Measurements from ENCODE around the gene TMEM9B. TPM values are rescaled to one million over a fixed set of nuclear protein-coding genes. Genes with fewer than 3 reads are reported as not detected.
A peak's percentile ranks its signal among the peaks of the same experiment; 100 is the strongest.

The TMEM9B gene
- polyA plus RNA-seq, 1 experiment: 24.6 TPM

DNA sequence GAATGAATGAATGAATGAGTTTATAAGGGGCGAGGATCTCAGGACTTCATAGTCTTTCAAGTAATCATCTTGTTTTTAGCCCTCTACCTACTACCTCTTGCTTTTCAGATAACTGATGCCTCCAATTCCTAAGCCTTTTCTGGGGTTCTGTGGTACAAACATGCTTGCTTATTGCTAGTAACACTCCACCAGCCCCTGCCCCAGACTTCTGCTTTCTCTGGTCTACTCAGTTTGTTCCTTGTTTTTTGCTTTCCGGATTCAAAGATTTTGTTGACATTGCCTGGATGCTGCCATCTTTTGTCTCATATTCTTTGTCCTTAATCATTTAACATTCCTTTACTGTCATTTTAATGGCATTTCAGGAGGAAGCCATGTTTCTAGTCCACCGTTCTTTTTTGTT is 8.9 kb upstream of the TMEM9B start:
- TF ChIP-seq, protein P1, sequence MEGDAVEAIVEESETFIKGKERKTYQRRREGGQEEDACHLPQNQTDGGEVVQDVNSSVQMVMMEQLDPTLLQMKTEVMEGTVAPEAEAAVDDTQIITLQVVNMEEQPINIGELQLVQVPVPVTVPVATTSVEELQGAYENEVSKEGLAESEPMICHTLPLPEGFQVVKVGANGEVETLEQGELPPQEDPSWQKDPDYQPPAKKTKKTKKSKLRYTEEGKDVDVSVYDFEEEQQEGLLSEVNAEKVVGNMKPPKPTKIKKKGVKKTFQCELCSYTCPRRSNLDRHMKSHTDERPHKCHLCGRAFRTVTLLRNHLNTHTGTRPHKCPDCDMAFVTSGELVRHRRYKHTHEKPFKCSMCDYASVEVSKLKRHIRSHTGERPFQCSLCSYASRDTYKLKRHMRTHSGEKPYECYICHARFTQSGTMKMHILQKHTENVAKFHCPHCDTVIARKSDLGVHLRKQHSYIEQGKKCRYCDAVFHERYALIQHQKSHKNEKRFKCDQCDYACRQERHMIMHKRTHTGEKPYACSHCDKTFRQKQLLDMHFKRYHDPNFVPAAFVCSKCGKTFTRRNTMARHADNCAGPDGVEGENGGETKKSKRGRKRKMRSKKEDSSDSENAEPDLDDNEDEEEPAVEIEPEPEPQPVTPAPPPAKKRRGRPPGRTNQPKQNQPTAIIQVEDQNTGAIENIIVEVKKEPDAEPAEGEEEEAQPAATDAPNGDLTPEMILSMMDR (IDR thresholded peaks at IDR 0.05; ENCODE audit: insufficient read depth, low read depth, low read length): no peak
- Histone ChIP-seq H3K36me3 (ENCODE audit: control insufficient read depth, insufficient read depth, low read length) (no peaks in the 10 kb centered on the region), H3K27me3 (ENCODE audit: control insufficient read depth, insufficient read depth, low read length) (no peaks in the 10 kb centered on the region), H3K4me3 (ENCODE audit: low read depth, low read length) (no peak overlapping the region)
- DNase-seq (ENCODE audit: low read depth): no peak
- CTCF ChIA-PET: interaction anchor here (0.6 to 2.0 kb wide), 4 partner anchors 10 to 229 kb away, joined by 3 to 6 read pairs (median 3); no protein-coding TSS in a partner anchor
- POLR2A ChIA-PET: no interaction called here

DNA sequence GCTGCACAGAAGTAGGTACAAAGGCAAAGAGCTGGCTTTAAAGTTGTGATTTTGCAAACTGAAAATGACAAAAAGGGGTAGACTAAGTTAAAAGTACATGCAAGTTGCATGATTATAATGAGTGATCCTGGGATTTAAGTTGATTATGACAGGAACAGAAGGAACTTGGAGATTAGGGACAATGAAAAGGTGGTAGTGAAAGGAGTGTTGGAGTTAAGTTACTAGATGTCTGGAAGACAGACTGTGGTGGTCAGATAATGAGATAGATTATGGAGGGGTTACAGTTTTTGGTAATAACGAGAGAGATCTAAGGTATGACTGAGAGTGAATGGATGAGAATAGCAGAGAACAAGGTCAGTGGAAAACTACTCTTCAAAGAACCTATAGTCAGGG is 7.7 kb upstream of the TMEM9B start:
- ChIA-PET CTCF (interaction anchor here (1.0 to 2.0 kb wide), 2 partner anchors 13 to 166 kb away, joined by 3 to 6 read pairs; no protein-coding TSS in a partner anchor), POLR2A (no interaction called here)
- no peak for DNase-seq (ENCODE audit: low read depth)
- Histone ChIP-seq H3K36me3 (ENCODE audit: control insufficient read depth, insufficient read depth, low read length) (no peaks in the 10 kb centered on the region), H3K27me3 (ENCODE audit: control insufficient read depth, insufficient read depth, low read length) (no peaks in the 10 kb centered on the region), H3K4me3 (ENCODE audit: low read depth, low read length) (no peak overlapping the region)
- TF ChIP-seq, protein P1 (IDR thresholded peaks at IDR 0.05; ENCODE audit: insufficient read depth, low read depth, low read length): no peak

DNA sequence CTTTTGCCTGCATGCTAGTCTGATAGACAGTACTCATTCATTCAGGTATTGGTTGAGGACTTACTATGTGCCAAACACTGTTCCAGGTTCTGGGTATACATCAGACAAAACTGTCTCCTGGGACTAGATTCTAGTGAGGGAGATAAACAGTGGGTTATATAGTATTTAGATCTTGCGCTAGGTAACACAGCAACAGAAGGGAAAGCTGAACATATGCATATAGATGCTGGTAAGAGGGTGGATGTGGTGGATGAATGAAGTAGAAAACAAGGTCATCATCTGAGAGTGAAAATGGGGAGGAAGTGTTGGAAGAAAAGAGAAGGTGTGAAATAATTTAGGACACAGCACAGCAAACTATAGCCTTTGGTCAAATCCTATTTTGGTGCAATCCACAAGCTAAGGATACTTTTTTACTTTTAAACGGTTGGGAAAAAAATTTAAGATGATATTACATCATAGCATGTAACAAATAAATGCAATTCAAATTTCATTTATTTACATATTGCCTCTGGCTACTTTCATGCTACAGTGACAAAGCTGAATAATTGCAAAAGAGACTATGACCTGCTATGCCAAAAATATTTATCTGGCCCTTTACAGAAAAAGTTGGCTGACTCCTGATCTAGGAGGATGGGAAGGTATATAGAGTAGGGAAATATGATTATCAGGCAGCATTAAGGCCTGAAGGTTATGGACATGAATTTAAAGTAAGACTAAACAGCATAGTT is 7.1 kb upstream of the TMEM9B start:
- Histone ChIP-seq H3K4me3 (ENCODE audit: low read depth, low read length) (no peak overlapping the region), H3K36me3 (ENCODE audit: control insufficient read depth, insufficient read depth, low read length) (no peaks in the 10 kb centered on the region), H3K27me3 (ENCODE audit: control insufficient read depth, insufficient read depth, low read length) (no peaks in the 10 kb centered on the region)
- no peak for DNase-seq (ENCODE audit: low read depth)
- ChIA-PET CTCF (no interaction called here), POLR2A (no interaction called here)
- TF ChIP-seq, protein P1 (IDR thresholded peaks at IDR 0.05; ENCODE audit: insufficient read depth, low read depth, low read length): no peak

DNA sequence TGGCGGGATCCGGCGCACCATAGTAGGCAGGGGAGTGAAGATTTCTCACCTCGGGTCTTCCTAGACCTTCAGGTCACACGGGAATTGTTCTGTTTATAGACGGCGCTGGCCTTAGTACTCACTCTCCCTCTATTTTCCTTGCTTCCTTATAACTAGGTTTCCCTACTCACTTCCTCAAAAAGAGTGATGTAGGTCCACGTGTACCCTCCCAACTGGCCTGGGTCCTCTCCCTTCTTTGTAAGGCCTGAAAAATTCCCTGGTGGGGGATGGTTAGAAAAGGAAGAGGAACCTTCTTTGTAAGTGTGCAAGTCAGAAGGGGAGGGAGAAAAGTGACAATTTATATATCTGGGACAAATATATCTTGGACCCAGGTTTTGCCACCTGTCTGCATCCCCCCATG is 2.9 kb upstream of the TMEM9B start:
- DNase-seq (ENCODE audit: low read depth): no peak
- CTCF ChIA-PET: no interaction called here
- POLR2A ChIA-PET: no interaction called here

DNA sequence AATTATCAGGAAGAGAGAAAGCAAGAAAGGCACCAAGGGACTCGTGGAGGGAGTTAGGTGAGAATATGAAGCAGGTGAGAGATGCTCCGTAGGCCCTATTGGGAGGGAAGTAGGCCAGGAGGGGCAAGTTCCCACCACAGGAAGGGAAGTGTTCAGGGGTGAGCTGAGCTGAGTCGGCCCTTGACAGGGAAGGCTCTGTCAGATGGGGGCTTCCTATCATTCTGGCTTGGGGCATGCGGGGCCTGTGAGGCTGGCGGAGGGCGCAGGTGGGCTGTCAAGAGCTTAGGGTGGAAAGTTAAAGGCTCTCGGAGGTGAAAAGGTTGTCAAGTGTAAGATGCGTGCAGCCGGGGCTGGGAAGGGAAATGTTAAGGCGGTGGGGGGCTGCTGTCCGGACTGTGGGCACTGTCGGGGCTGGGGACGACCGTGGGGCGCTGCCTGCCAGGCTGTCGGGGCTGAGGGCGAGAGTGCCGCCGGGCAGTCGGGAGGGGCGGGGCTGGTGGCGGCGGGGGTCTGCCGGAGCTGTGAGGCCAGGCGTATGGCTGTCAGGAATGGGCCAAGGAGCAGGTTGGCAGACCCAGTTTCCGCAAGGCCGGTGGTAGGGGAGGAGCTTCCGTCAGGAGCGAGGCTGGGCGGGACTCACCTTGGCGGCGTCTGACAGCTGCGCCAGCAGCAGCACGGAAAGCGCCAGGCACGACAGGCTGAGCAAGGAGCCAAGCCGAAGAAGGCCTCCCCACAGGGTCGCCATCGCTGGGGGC is 496 bp downstream of the TMEM9B start:
- no peak for DNase-seq (ENCODE audit: low read depth)
- H3K27me3 ChIP-seq (ENCODE audit: control insufficient read depth, insufficient read depth, low read length): no peaks in the 10 kb centered on the region
- ChIA-PET CTCF (interaction anchor here (0.9 to 1.6 kb wide), 5 partner anchors 49 to 174 kb away, joined by 3 to 5 read pairs (median 4); no protein-coding TSS in a partner anchor), POLR2A (no interaction called here)
- H3K36me3 ChIP-seq (ENCODE audit: control insufficient read depth, insufficient read depth, low read length): peaks cover 2% of the 10 kb centered on the region
- TF ChIP-seq, protein P1 (IDR thresholded peaks at IDR 0.05; ENCODE audit: insufficient read depth, low read depth, low read length): no peak
- H3K4me3 ChIP-seq (ENCODE audit: low read depth, low read length): peak overlapping the region; percentile 90

More for the DNA sequence above, 2.9 kb upstream of the TMEM9B start:
- Histone ChIP-seq H3K4me3 (ENCODE audit: low read depth, low read length) (no peak overlapping the region), H3K36me3 (ENCODE audit: control insufficient read depth, insufficient read depth, low read length) (no peaks in the 10 kb centered on the region), H3K27me3 (ENCODE audit: control insufficient read depth, insufficient read depth, low read length) (no peaks in the 10 kb centered on the region)
- TF ChIP-seq, protein P1 (IDR thresholded peaks at IDR 0.05; ENCODE audit: insufficient read depth, low read depth, low read length): no peak

Data from BJ (cell line).